Measurements from ENCODE around the gene AWAT2. TPM values are rescaled to one million over a fixed set of nuclear protein-coding genes. Genes with fewer than 3 reads are reported as not detected.

Gene AWAT2
- total and polyA plus RNA-seq, 10 of the 15 experiments (the other 5 are each of a cell fraction or from before 2014, with no cell fraction given) = not detected

GRCh38 chrX:69995362-69996112 lies 54.2 kb downstream of the AWAT2 start:
- TF ChIP-seq FOXM1 (IDR thresholded peaks at IDR 0.05; ENCODE audit: low read depth, low read length) = no peak
- no peak for TF ChIP-seq MXI1 (IDR thresholded peaks at IDR 0.05; ENCODE audit: low read depth, low read length)
- TF ChIP-seq HDAC2 (IDR thresholded peaks at IDR 0.05) = no peak
- TF ChIP-seq, protein P1, sequence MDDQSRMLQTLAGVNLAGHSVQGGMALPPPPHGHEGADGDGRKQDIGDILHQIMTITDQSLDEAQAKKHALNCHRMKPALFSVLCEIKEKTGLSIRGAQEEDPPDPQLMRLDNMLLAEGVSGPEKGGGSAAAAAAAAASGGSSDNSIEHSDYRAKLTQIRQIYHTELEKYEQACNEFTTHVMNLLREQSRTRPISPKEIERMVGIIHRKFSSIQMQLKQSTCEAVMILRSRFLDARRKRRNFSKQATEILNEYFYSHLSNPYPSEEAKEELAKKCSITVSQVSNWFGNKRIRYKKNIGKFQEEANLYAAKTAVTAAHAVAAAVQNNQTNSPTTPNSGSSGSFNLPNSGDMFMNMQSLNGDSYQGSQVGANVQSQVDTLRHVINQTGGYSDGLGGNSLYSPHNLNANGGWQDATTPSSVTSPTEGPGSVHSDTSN (IDR thresholded peaks at IDR 0.05; ENCODE audit: insufficient replicate concordance, low read depth, low read length) = no peak
- no peak for TF ChIP-seq BRCA1 (IDR thresholded peaks at IDR 0.05; ENCODE audit: low read depth, low read length)
- no peak for TF ChIP-seq FOS (IDR thresholded peaks at IDR 0.05; ENCODE audit: borderline replicate concordance, extremely low read depth, insufficient read length)
- no peak for TF ChIP-seq ZNF622 (IDR thresholded peaks at IDR 0.05)
- TF ChIP-seq, protein P2, sequence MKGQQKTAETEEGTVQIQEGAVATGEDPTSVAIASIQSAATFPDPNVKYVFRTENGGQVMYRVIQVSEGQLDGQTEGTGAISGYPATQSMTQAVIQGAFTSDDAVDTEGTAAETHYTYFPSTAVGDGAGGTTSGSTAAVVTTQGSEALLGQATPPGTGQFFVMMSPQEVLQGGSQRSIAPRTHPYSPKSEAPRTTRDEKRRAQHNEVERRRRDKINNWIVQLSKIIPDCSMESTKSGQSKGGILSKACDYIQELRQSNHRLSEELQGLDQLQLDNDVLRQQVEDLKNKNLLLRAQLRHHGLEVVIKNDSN (IDR thresholded peaks at IDR 0.05; ENCODE audit: borderline replicate concordance, extremely low read length, insufficient read depth, low read depth, low read length) = no peak
- TF ChIP-seq NR2F1 (conservative IDR thresholded peaks at IDR 0.05) = no peak
- no peak for TF ChIP-seq MYB (IDR thresholded peaks at IDR 0.05; ENCODE audit: borderline replicate concordance, low read depth, low read length)
- no peak for TF ChIP-seq SP1 (IDR thresholded peaks at IDR 0.05; ENCODE audit: low read depth, low read length)
- TF ChIP-seq IKZF2 (IDR thresholded peaks at IDR 0.05) = no peak
- TF ChIP-seq ATF2 (IDR thresholded peaks at IDR 0.05; ENCODE audit: low read length) = no peak
- TF ChIP-seq MEF2B (IDR thresholded peaks at IDR 0.05; ENCODE audit: partially characterized antibody, poor library complexity, severe bottlenecking) = no peak
- no peak for TF ChIP-seq CBX5 (IDR thresholded peaks at IDR 0.05; ENCODE audit: low read depth)
- TF ChIP-seq SREBF2 (IDR thresholded peaks at IDR 0.05; ENCODE audit: low read length) = no peak
- TF ChIP-seq RUNX3 (IDR thresholded peaks at IDR 0.05; ENCODE audit: low read length) = no peak
- no peak for TF ChIP-seq CHD2 (IDR thresholded peaks at IDR 0.05; ENCODE audit: borderline replicate concordance, low read depth, low read length)
- TF ChIP-seq, protein P3, sequence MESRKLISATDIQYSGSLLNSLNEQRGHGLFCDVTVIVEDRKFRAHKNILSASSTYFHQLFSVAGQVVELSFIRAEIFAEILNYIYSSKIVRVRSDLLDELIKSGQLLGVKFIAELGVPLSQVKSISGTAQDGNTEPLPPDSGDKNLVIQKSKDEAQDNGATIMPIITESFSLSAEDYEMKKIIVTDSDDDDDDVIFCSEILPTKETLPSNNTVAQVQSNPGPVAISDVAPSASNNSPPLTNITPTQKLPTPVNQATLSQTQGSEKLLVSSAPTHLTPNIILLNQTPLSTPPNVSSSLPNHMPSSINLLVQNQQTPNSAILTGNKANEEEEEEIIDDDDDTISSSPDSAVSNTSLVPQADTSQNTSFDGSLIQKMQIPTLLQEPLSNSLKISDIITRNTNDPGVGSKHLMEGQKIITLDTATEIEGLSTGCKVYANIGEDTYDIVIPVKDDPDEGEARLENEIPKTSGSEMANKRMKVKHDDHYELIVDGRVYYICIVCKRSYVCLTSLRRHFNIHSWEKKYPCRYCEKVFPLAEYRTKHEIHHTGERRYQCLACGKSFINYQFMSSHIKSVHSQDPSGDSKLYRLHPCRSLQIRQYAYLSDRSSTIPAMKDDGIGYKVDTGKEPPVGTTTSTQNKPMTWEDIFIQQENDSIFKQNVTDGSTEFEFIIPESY (IDR thresholded peaks at IDR 0.05) = no peak
- TF ChIP-seq LARP7 (IDR thresholded peaks at IDR 0.05) = no peak
- in situ Hi-C loops (cut with MboI) (no loop called here), intact Hi-C loops (cut with micrococcal nuclease; ENCODE audit: unreplicated experiment) (no loop called here)
- Histone ChIP-seq H2AFZ (ENCODE audit: control insufficient read depth, low read depth, low read length) (no peak overlapping the region), H3K4me2 (ENCODE audit: control insufficient read depth, insufficient read depth) (no peak overlapping the region), H3K27ac (ENCODE audit: control insufficient read depth, insufficient read depth) (no peak overlapping the region), H3K36me3 (ENCODE audit: control insufficient read depth in 2 of 2, insufficient read depth in 2 of 2, low read length in 1 of 2) (no peaks in the 10 kb centered on the region), H3K27me3 (replicated peaks in 1 of 2; ENCODE audit: control insufficient read depth in 2 of 2, insufficient read depth in 2 of 2, low read length in 1 of 2) (no peaks in the 10 kb centered on the region), H3K9me3 (replicated peaks; ENCODE audit: control insufficient read depth, insufficient read depth, low read length) (no peaks in the 10 kb centered on the region), H3K4me1 (ENCODE audit: control insufficient read depth, insufficient read depth, low read length) (no peaks in the 10 kb centered on the region), H3K4me3 (no peak overlapping the region), H3K9ac (ENCODE audit: control insufficient read depth, insufficient read depth, low read length) (no peak overlapping the region), H4K20me1 (ENCODE audit: control insufficient read depth, insufficient read depth) (no peaks in the 10 kb centered on the region), H3K79me2 (ENCODE audit: control insufficient read depth, insufficient read depth, low read length) (no peaks in the 10 kb centered on the region)
- ChIA-PET SMC1A (ENCODE audit: uncharacterized antibody, unreplicated experiment) (interaction anchor here (1.2 kb wide), 1 partner anchor 21 kb away, joined by 3 read pairs; no protein-coding TSS in a partner anchor), RAD21 (ENCODE audit: unreplicated experiment) (no interaction called here), POLR2A (no interaction called here), CTCF (no interaction called here)
- no TSS peak for BruUV-seq (replicated peaks)
- WGBS (ENCODE audit: insufficient coverage, insufficient replicate concordance, low lambda C conversion rate, missing lambda C conversion rate) = 2% methylated on average over 2 of the region's 2 CpGs
- DNase-seq (ENCODE audit: low read depth, low spot score) (no peak), FAIRE-seq (no peak), ATAC-seq (no peak)
